GM23338 (cell line): ENCODE measurements around the gene CCDC80. TPM values are rescaled to one million over a fixed set of nuclear protein-coding genes. Genes with fewer than 3 reads are reported as not detected.

Experiments used
- ATAC-seq: fragments of 200-7000 bp; cut with Tn5 transposase; 3 replicates; pipeline ENCODE4 v1.9.1; 2020
- DNase-seq: peaks from one replicate; pipeline ENCODE4 v3.0.0-alpha.2; 2015; ENCODE audit warnings: low spot score
- H2AFZ ChIP-seq: fragments of 200-600 bp; sonication (generic); 2 replicates; pipeline ENCODE4 v1.8.0; 2016; ENCODE audit warnings: antibody characterized with exemption, mild to moderate bottlenecking, moderate library complexity
- H3F3A ChIP-seq: fragments of 200-600 bp; sonication (generic); replicated peaks from 2 replicates; pipeline ENCODE4 v1.8.0; 2017; ENCODE audit warnings: antibody characterized with exemption, mixed run types, low read depth
- H3K27ac ChIP-seq: fragments of 200-600 bp; sonication (generic); 2 replicates; pipeline ENCODE4 v1.6.1; 2016; ENCODE audit warnings: low read depth
- H3K27me3 ChIP-seq: fragments of 200-600 bp; sonication (generic); 2 replicates; pipeline ENCODE4 v1.8.0; 2016; ENCODE audit warnings: mild to moderate bottlenecking, mixed run types, moderate library complexity; ENCODE audit not compliant: insufficient read depth
- H3K36me3 ChIP-seq: fragments of 200-600 bp; sonication (generic); 2 replicates; pipeline ENCODE4 v1.8.0; 2016; ENCODE audit warnings: mild to moderate bottlenecking; ENCODE audit not compliant: insufficient read depth
- H3K4me1 ChIP-seq: fragments of 200-600 bp; sonication (generic); 2 replicates; pipeline ENCODE4 v1.8.0; 2016; ENCODE audit warnings: mild to moderate bottlenecking, moderate library complexity; ENCODE audit not compliant: insufficient read depth
- H3K4me2 ChIP-seq: fragments of 200-600 bp; sonication (generic); 2 replicates; pipeline ENCODE4 v1.7.1; 2017; ENCODE audit warnings: mixed run types
- H3K4me3 ChIP-seq: fragments of 200-600 bp; sonication (generic); 2 replicates; pipeline ENCODE4 v1.6.1; 2016; ENCODE audit warnings: mixed run types
- H3K79me2 ChIP-seq: fragments of 200-600 bp; sonication (generic); replicated peaks from 2 replicates; pipeline ENCODE4 v1.8.0; 2017; ENCODE audit warnings: mild to moderate bottlenecking; ENCODE audit not compliant: insufficient read depth
- H3K9me2 ChIP-seq: fragments of 200-600 bp; sonication (generic); 2 replicates; pipeline ENCODE4 v1.8.0; 2017; ENCODE audit not compliant: insufficient read depth
- H4K20me1 ChIP-seq: fragments of 200-600 bp; sonication (generic); replicated peaks from 2 replicates; pipeline ENCODE4 v1.8.0; 2017; ENCODE audit warnings: mild to moderate bottlenecking; ENCODE audit not compliant: insufficient read depth
- H3K27ac Mint-ChIP-seq: 2 replicates; pipeline ENCODE4 v1.8.0; 2020; ENCODE audit warnings: inconsistent platforms, mild to moderate bottlenecking, moderate library complexity, mixed read lengths
- H3K27me3 Mint-ChIP-seq: 3 replicates; pipeline ENCODE4 v1.8.0; 2022; ENCODE audit warnings: low read depth, mild to moderate bottlenecking, moderate library complexity, mixed read lengths, inconsistent platforms; ENCODE audit not compliant: insufficient read depth, poor library complexity
- H3K36me3 Mint-ChIP-seq: 3 replicates; pipeline ENCODE4 v1.8.0; 2021; ENCODE audit warnings: low read depth, mild to moderate bottlenecking, inconsistent platforms, moderate library complexity, mixed read lengths
- H3K4me1 Mint-ChIP-seq: 3 replicates; pipeline ENCODE4 v1.8.0; 2020; ENCODE audit warnings: mild to moderate bottlenecking, inconsistent platforms, mixed read lengths
- H3K4me3 Mint-ChIP-seq: 3 replicates; pipeline ENCODE4 v1.8.0; 2021; ENCODE audit warnings: moderate library complexity, mild to moderate bottlenecking, inconsistent platforms, mixed read lengths
- H3K9me3 Mint-ChIP-seq: 3 replicates; pipeline ENCODE4 v1.8.0; 2020; ENCODE audit warnings: moderate library complexity, mild to moderate bottlenecking, inconsistent platforms, mixed read lengths
- CREB1 ChIP-seq: fragments of 250-450 bp; sonication (Bioruptor Pico); IDR thresholded peaks from 2 replicates; pipeline ENCODE4 v1.5.0; 2020; ENCODE audit warnings: low read depth, mild to moderate bottlenecking, moderate library complexity
- CTCF ChIP-seq, 2 experiments: fragments of 200-600 bp in 1 of 2; sonication (generic) in 1 of 2; conservative IDR thresholded peaks; 2 replicates each; pipeline versions ENCODE4 v1.5.1 to v1.6.1; 2016 to 2017; ENCODE audit warnings: antibody characterized with exemption in 2 of 2, low read depth in 2 of 2, mild to moderate bottlenecking in 2 of 2, moderate library complexity in 1 of 2
- ETS1 ChIP-seq: IDR thresholded peaks from 2 replicates; pipeline ENCODE4 v1.6.1; 2016; ENCODE audit warnings: antibody characterized with exemption
- EZH2 ChIP-seq: fragments of 200-600 bp; sonication (generic); IDR thresholded peaks from one replicate; pipeline ENCODE4 v1.8.0; 2017; ENCODE audit warnings: antibody characterized with exemption, mild to moderate bottlenecking, low read depth; ENCODE audit not compliant: unreplicated experiment
- EZH2phosphoT487 ChIP-seq: fragments of 200-600 bp; sonication (generic); IDR thresholded peaks from one replicate; pipeline ENCODE4 v1.8.1; 2018; ENCODE audit warnings: antibody characterized with exemption; ENCODE audit not compliant: unreplicated experiment
- JUNB ChIP-seq: IDR thresholded peaks from one replicate; pipeline ENCODE4 v1.6.1; 2016; ENCODE audit warnings: antibody characterized with exemption; ENCODE audit not compliant: unreplicated experiment
- NANOG ChIP-seq: IDR thresholded peaks from 2 replicates; pipeline ENCODE4 v1.6.1; 2016; ENCODE audit warnings: antibody characterized with exemption, borderline replicate concordance
- POLR2AphosphoS5 ChIP-seq: IDR thresholded peaks from 2 replicates; pipeline ENCODE4 v1.6.1; 2016; ENCODE audit warnings: antibody characterized with exemption, low read depth
- REST ChIP-seq: IDR thresholded peaks from one replicate; pipeline ENCODE4 v1.6.1; 2018; ENCODE audit warnings: antibody characterized with exemption; ENCODE audit not compliant: unreplicated experiment
- STAT1 ChIP-seq: IDR thresholded peaks from one replicate; pipeline ENCODE4 v1.6.1; 2016; ENCODE audit warnings: antibody characterized with exemption; ENCODE audit not compliant: unreplicated experiment
- ZNF114 ChIP-seq: fragments of 250-450 bp; sonication (Bioruptor Pico); IDR thresholded peaks from 2 replicates; pipeline ENCODE4 v1.5.0; 2020; ENCODE audit warnings: mild to moderate bottlenecking, moderate library complexity
- ZNF331 ChIP-seq: fragments of 250-450 bp; sonication (Bioruptor Pico); IDR thresholded peaks from 2 replicates; pipeline ENCODE4 v1.5.0; 2020; ENCODE audit warnings: low read depth, mild to moderate bottlenecking, moderate library complexity
- ZNF462 ChIP-seq: fragments of 250-450 bp; sonication (Bioruptor Pico); IDR thresholded peaks from 2 replicates; pipeline ENCODE4 v1.5.0; 2020; ENCODE audit warnings: mild to moderate bottlenecking, moderate library complexity
- polyA plus RNA-seq: library from polyadenylated mRNA; unstranded; fragments of >200 nt; fragmentation: Nextera tagmentation; extraction: Ambion mirVana; gene quantifications from 2 replicates; pipeline ENCODE4 v1.2.1, GENCODE V29; 2016
- total RNA-seq: library from RNA; depleted of rRNA; stranded (reverse); fragments of >200 nt; shearing (Covaris generic); gene quantifications from 2 replicates; pipeline ENCODE4 v1.2.3, GENCODE V29; 2014

Gene CCDC80
- total and polyA plus RNA-seq, 2 experiments from 2014 or later, result 5.4 to 6.7 TPM

- no peak overlapping the region for H3K4me3 Mint-ChIP-seq
- H3K27me3 ChIP-seq, result no peaks in the 10 kb centered on the region
- H3K27me3 Mint-ChIP-seq, result no peaks in the 10 kb centered on the region
- DNase-seq (no peak), ATAC-seq (no peak)
- no peak overlapping the region for H3K27ac Mint-ChIP-seq
- no peak overlapping the region for H3K27ac ChIP-seq
- H3K79me2 ChIP-seq, result no peaks in the 10 kb centered on the region
- no peaks in the 10 kb centered on the region for H3K36me3 ChIP-seq
- no peak overlapping the region for H3K4me2 ChIP-seq
- H3K4me1 ChIP-seq, result peaks cover 20% of the 10 kb centered on the region
- H3F3A ChIP-seq, result no peaks in the 10 kb centered on the region
- H3K4me1 Mint-ChIP-seq, result peaks cover 12% of the 10 kb centered on the region; the same call in 2 of the 3 replicates
- H2AFZ ChIP-seq, result no peak overlapping the region
- H3K9me2 ChIP-seq, result no peaks in the 10 kb centered on the region
- TF ChIP-seq REST (no peak), ZNF462 (CRISPR knock-in tag) (no peak), ZNF331 (CRISPR knock-in tag) (no peak), EZH2phosphoT487 (no peak), STAT1 (no peak), POLR2AphosphoS5 (no peak), ETS1 (no peak), ZNF114 (CRISPR knock-in tag) (no peak), NANOG (no peak), EZH2 (no peak), JUNB (no peak), CREB1 (CRISPR knock-in tag) (no peak), CTCF (conservative IDR thresholded peaks at IDR 0.05; ENCODE audit: low read depth in 2 of 2) (no peak)
- no peaks in the 10 kb centered on the region for H3K9me3 Mint-ChIP-seq
- H3K4me3 ChIP-seq, result no peak overlapping the region
- no peaks in the 10 kb centered on the region for H4K20me1 ChIP-seq
- peaks cover 14% of the 10 kb centered on the region; the same call in 2 of the 3 replicates for H3K36me3 Mint-ChIP-seq
Observed at GRCh38 chr3:112585782-112586181, 55.2 kb downstream of the CCDC80 start.
